ENCODE measurements around the gene ZSWIM6. TPM values are rescaled to one million over a fixed set of nuclear protein-coding genes. Genes with fewer than 3 reads are reported as not detected.

ZSWIM6 gene
- total RNA-seq, 1 donor from 2014 or later = 40.1 TPM

DNA sequence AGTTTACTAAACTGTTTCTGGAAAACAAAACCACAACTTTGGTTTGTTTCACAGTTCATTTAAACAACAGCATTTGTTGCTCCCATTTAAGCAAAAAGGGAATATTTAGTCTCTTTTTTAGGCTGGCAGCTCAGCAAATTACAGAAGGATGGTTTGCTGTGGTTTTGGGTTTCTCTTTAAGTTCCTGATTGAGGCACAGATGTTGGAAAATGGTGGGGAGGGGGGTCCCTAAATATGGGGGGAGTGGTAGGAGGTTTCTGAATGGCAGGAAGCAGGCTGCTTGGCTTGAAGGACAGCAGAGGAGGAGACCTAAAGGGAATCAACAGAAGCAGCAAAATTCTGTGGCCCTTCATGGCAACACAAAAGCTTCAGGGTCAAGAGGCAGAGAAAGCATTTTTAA is 263.4 kb downstream of the ZSWIM6 start:
- Histone ChIP-seq H3K9me3 (ENCODE audit: insufficient read depth, low read depth, low read length) (no peaks in the 10 kb centered on the region), H3K79me2 (ENCODE audit: insufficient read depth, low read length) (no peaks in the 10 kb centered on the region), H3K27me3 (ENCODE audit: insufficient read depth, low read length) (no peaks in the 10 kb centered on the region), H2AFZ (ENCODE audit: low read depth, low read length) (no peak overlapping the region), H3K4me1 (ENCODE audit: insufficient read depth, low read length) (no peaks in the 10 kb centered on the region), H3K4me3 (ENCODE audit: insufficient read depth, low read depth, low read length) (no peak overlapping the region), H4K20me1 (ENCODE audit: insufficient read depth, low read length) (no peaks in the 10 kb centered on the region), H3K4me2 (ENCODE audit: low read length) (no peak overlapping the region), H3K27ac (ENCODE audit: low read depth, low read length) (no peak overlapping the region), H3K36me3 (ENCODE audit: insufficient read depth, low read length) (no peaks in the 10 kb centered on the region), H3K9ac (ENCODE audit: low read length) (no peak overlapping the region)
- H3K36me3 Mint-ChIP-seq (ENCODE audit: low read depth, unreplicated experiment) = peaks cover 2% of the 10 kb centered on the region
- H3K4me1 Mint-ChIP-seq (ENCODE audit: low read depth, unreplicated experiment) = no peaks in the 10 kb centered on the region
- no peak overlapping the region for H3K4me3 Mint-ChIP-seq (ENCODE audit: unreplicated experiment)
- TF ChIP-seq, protein P1, sequence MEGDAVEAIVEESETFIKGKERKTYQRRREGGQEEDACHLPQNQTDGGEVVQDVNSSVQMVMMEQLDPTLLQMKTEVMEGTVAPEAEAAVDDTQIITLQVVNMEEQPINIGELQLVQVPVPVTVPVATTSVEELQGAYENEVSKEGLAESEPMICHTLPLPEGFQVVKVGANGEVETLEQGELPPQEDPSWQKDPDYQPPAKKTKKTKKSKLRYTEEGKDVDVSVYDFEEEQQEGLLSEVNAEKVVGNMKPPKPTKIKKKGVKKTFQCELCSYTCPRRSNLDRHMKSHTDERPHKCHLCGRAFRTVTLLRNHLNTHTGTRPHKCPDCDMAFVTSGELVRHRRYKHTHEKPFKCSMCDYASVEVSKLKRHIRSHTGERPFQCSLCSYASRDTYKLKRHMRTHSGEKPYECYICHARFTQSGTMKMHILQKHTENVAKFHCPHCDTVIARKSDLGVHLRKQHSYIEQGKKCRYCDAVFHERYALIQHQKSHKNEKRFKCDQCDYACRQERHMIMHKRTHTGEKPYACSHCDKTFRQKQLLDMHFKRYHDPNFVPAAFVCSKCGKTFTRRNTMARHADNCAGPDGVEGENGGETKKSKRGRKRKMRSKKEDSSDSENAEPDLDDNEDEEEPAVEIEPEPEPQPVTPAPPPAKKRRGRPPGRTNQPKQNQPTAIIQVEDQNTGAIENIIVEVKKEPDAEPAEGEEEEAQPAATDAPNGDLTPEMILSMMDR (IDR thresholded peaks at IDR 0.05; ENCODE audit: insufficient read depth, low read depth, low read length) = no peak
- TF ChIP-seq EZH2 (IDR thresholded peaks at IDR 0.05; ENCODE audit: insufficient read depth, low read length) = no peak
- H3K27me3 Mint-ChIP-seq (ENCODE audit: low read depth, unreplicated experiment) = peaks cover 16% of the 10 kb centered on the region
- FAIRE-seq (no peak), DNase-seq (ENCODE audit: low read depth) (no peak)
- H3K27ac Mint-ChIP-seq (ENCODE audit: unreplicated experiment) = no peak overlapping the region
- H3K9me3 Mint-ChIP-seq (ENCODE audit: unreplicated experiment) = peaks cover 5% of the 10 kb centered on the region

Other genes starting within 250 kb of the ZSWIM6 start
- 83.3 and 86.6 TPM in 2 replicates for gene SMIM15, start 169.8 kb upstream of the ZSWIM6 start, total RNA-seq